Measurements from ENCODE around the gene RAD51B. TPM values are rescaled to one million over a fixed set of nuclear protein-coding genes. Genes with fewer than 3 reads are reported as not detected.
A peak's percentile ranks its signal among the peaks of the same experiment; 100 is the strongest.

Gene RAD51B
- total RNA-seq, 6 experiments from 2014 or later: 2.7 to 5.8 (median 4.3) TPM

- no peak overlapping the region for H3K4me3 ChIP-seq
- DNase-seq: no peak
- intact Hi-C loops (cut with DNase I): no loop called here
- H3K4me1 ChIP-seq: peaks cover 0 to 28% (median 12%) of the 10 kb centered on the region in 4 donors
- no peak for ATAC-seq
- no peaks in the 10 kb centered on the region for H3K36me3 ChIP-seq
- 100% methylated on average over 8 of the region's 11 CpGs for WGBS (ENCODE audit: insufficient coverage, low coverage, low lambda C conversion rate, missing lambda C conversion rate)
- TF ChIP-seq CTCF (IDR thresholded peaks at IDR 0.05): no peak
- no peak for TF ChIP-seq POLR2A (IDR thresholded peaks at IDR 0.05)
- no peaks in the 10 kb centered on the region for H3K27me3 ChIP-seq
- H3K27ac ChIP-seq: no peak overlapping the region
- H3K9me3 ChIP-seq: no peaks in the 10 kb centered on the region
Observed at GRCh38 chr14:68450391-68451120, 631.0 kb downstream of the RAD51B start.

GRCh38 chr14:68451696-68452373 is 632.3 kb downstream of the RAD51B start:
- Histone ChIP-seq H3K27ac (peak overlapping the region in 1 of 3 donors; percentile 15), H3K4me3 (no peak overlapping the region), H3K27me3 (no peaks in the 10 kb centered on the region), H3K36me3 (no peaks in the 10 kb centered on the region), H3K9me3 (no peaks in the 10 kb centered on the region), H3K4me1 (peaks cover 0 to 25% (median 12%) of the 10 kb centered on the region in 4 donors)
- peak in 2 of 4 donors; percentile 42 to 50 for ATAC-seq
- intact Hi-C loops (cut with DNase I): no loop called here
- WGBS (ENCODE audit: insufficient coverage, low coverage, low lambda C conversion rate, missing lambda C conversion rate): 41% methylated on average over 4 of the region's 4 CpGs
- no peak for TF ChIP-seq POLR2A (IDR thresholded peaks at IDR 0.05)
- no peak for DNase-seq

GRCh38 chr14:68458253-68458652 is 638.7 kb downstream of the RAD51B start:
- intact Hi-C loops (cut with DNase I): no loop called here
- Histone ChIP-seq H3K4me3 (no peak overlapping the region), H3K36me3 (no peaks in the 10 kb centered on the region), H3K27me3 (no peaks in the 10 kb centered on the region), H3K27ac (peak overlapping the region in 1 of 3 donors; percentile 46), H3K4me1 (peaks cover 0 to 12% (median 5%) of the 10 kb centered on the region in 4 donors), H3K9me3 (no peaks in the 10 kb centered on the region)
- no peak for DNase-seq
- WGBS (ENCODE audit: insufficient coverage, low coverage, low lambda C conversion rate, missing lambda C conversion rate): 93% methylated on average over 1 of the region's 1 CpG
- TF ChIP-seq POLR2A (IDR thresholded peaks at IDR 0.05): no peak
- TF ChIP-seq CTCF (IDR thresholded peaks at IDR 0.05): no peak
- no peak for ATAC-seq

DNA sequence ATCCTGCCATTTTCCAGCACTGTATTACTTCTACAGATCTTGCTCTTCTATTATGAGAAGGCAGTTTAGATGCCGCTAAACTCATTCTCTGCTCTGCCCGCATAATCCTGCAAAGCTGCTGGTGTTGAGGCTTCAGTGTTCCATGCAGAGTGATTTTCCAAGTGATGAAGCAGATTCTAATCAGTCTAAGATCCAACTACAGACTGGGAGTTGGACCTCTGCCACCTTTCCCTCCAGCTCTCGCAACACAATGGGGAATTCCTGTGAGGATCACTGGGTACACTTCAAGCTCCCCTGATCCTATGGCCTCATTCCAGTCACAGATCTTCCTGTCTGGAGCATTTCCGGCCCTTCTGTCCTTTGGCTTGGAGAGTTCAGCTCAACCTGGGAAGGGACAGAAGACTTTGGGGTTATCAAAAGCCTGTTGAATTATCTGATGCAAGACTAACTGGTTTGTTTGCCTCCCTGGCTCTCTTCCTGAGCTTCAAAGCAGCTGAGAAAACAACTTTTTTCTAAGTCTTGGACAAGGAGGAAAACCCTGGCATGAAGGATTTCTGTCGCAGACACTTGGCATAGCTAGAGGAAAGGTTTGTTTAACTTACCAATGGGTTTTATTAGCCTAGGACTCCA is 639.4 kb downstream of the RAD51B start:
- Histone ChIP-seq H3K4me3 (no peak overlapping the region), H3K9me3 (no peaks in the 10 kb centered on the region), H3K4me1 (peaks cover 0 to 15% (median 5%) of the 10 kb centered on the region in 4 donors), H3K27me3 (no peaks in the 10 kb centered on the region), H3K36me3 (no peaks in the 10 kb centered on the region), H3K27ac (peak overlapping the region in 1 of 3 donors; percentile 46)
- intact Hi-C loops (cut with DNase I): no loop called here
- WGBS (ENCODE audit: insufficient coverage, low coverage, low lambda C conversion rate, missing lambda C conversion rate): 24% methylated on average over 5 of the region's 5 CpGs
- DNase-seq: peak; percentile 60 to 75 (median 73)
- TF ChIP-seq POLR2A (IDR thresholded peaks at IDR 0.05) (peak; percentile 9), CTCF (IDR thresholded peaks at IDR 0.05) (no peak)
- peak; percentile 86 to 96 (median 88) for ATAC-seq
